H9 (cell line): ENCODE measurements around the gene ALG9. TPM values are rescaled to one million over a fixed set of nuclear protein-coding genes. Genes with fewer than 3 reads are reported as not detected.

Experiments used
- DNase-seq: peaks from one replicate; pipeline ENCODE4 v3.0.0-alpha.2; 2017
- H2AFZ ChIP-seq: one replicate; pipeline ENCODE4 v1.6.1; 2013; ENCODE audit warnings: mild to moderate bottlenecking, low read length, control low read depth, moderate library complexity
- H2AK5ac ChIP-seq: 2 replicates; pipeline ENCODE4 v1.6.1; 2013; ENCODE audit warnings: low read length, control low read depth, mixed read lengths; ENCODE audit not compliant: insufficient read length
- H2BK120ac ChIP-seq: one replicate; pipeline ENCODE4 v1.6.1; 2013; ENCODE audit warnings: low read depth, mild to moderate bottlenecking, low read length, control low read depth, inconsistent platforms; ENCODE audit not compliant: poor library complexity, severe bottlenecking
- H2BK12ac ChIP-seq: 2 replicates; pipeline ENCODE4 v1.6.1; 2013; ENCODE audit warnings: low read length, control low read depth, mixed read lengths, low read depth; ENCODE audit not compliant: insufficient read length
- H2BK15ac ChIP-seq: 2 replicates; pipeline ENCODE4 v1.6.1; 2013; ENCODE audit warnings: low read depth, low read length, control low read depth
- H2BK20ac ChIP-seq: one replicate; pipeline ENCODE4 v1.6.1; 2013; ENCODE audit warnings: low read depth, mild to moderate bottlenecking, low read length, control low read depth, inconsistent platforms; ENCODE audit not compliant: poor library complexity, severe bottlenecking
- H2BK5ac ChIP-seq: 2 replicates; pipeline ENCODE4 v1.6.1; 2013; ENCODE audit warnings: low read length, control low read depth, mixed read lengths; ENCODE audit not compliant: insufficient read length
- H3K14ac ChIP-seq: 2 replicates; pipeline ENCODE4 v1.6.1; 2013; ENCODE audit warnings: low read length, control low read depth; ENCODE audit not compliant: insufficient read depth
- H3K18ac ChIP-seq: 2 replicates; pipeline ENCODE4 v1.6.1; 2013; ENCODE audit warnings: low read depth, mild to moderate bottlenecking, mixed read lengths, low read length, control low read depth; ENCODE audit not compliant: insufficient read length
- H3K23ac ChIP-seq: 2 replicates; pipeline ENCODE4 v1.6.1; 2013; ENCODE audit warnings: low read length, control low read depth, mixed read lengths, low read depth; ENCODE audit not compliant: insufficient read length
- H3K23me2 ChIP-seq: 2 replicates; pipeline ENCODE4 v1.6.1; 2013; ENCODE audit warnings: low read depth, mild to moderate bottlenecking, mixed read lengths, low read length, control low read depth; ENCODE audit not compliant: insufficient read length, poor library complexity, severe bottlenecking
- H3K27ac ChIP-seq: 2 replicates; pipeline ENCODE4 v1.5.1; 2013; ENCODE audit warnings: low read length, control low read depth, mixed read lengths, low read depth; ENCODE audit not compliant: insufficient read length
- H3K27me3 ChIP-seq: 2 replicates; pipeline ENCODE4 v1.6.1; 2013; ENCODE audit warnings: low read length, control low read depth, inconsistent platforms; ENCODE audit not compliant: insufficient read depth
- H3K4ac ChIP-seq: 2 replicates; pipeline ENCODE4 v1.6.1; 2013; ENCODE audit warnings: low read depth, mild to moderate bottlenecking, control low read depth, inconsistent platforms, low read length, moderate library complexity
- H3K4me1 ChIP-seq: 2 replicates; pipeline ENCODE4 v1.6.1; 2013; ENCODE audit warnings: low read length, control low read depth, inconsistent platforms; ENCODE audit not compliant: insufficient read depth
- H3K4me2 ChIP-seq: 2 replicates; pipeline ENCODE4 v1.6.1; 2013; ENCODE audit warnings: low read length, control low read depth, mixed read lengths; ENCODE audit not compliant: insufficient read length, insufficient read depth
- H3K56ac ChIP-seq: 2 replicates; pipeline ENCODE4 v1.6.1; 2013; ENCODE audit warnings: low read depth, mild to moderate bottlenecking, mixed read lengths, low read length, control low read depth; ENCODE audit not compliant: insufficient read length
- H3K79me1 ChIP-seq: 2 replicates; pipeline ENCODE4 v1.6.1; 2013; ENCODE audit warnings: low read depth, mild to moderate bottlenecking, moderate library complexity, low read length, control low read depth, inconsistent platforms; ENCODE audit not compliant: insufficient read depth, poor library complexity, severe bottlenecking
- H3K79me2 ChIP-seq: 2 replicates; pipeline ENCODE4 v1.6.1; 2013; ENCODE audit warnings: low read length, control low read depth, inconsistent platforms; ENCODE audit not compliant: insufficient read depth
- H3K9ac ChIP-seq: 2 replicates; pipeline ENCODE4 v1.6.1; 2013; ENCODE audit warnings: low read length, control low read depth, mixed read lengths; ENCODE audit not compliant: insufficient read length; ENCODE audit errors: extremely low read depth
- H3K9me3 ChIP-seq: one replicate; pipeline ENCODE4 v1.6.1; 2013; ENCODE audit warnings: low read depth, low read length, inconsistent platforms; ENCODE audit not compliant: control insufficient read depth
- H3T11ph ChIP-seq: one replicate; pipeline ENCODE4 v1.6.1; 2013; ENCODE audit warnings: mild to moderate bottlenecking, low read length, control low read depth, inconsistent platforms
- H4K20me1 ChIP-seq: one replicate; pipeline ENCODE4 v1.6.1; 2013; ENCODE audit not compliant: control insufficient read depth, insufficient read length, insufficient read depth
- H4K5ac ChIP-seq: 2 replicates; pipeline ENCODE4 v1.6.1; 2013; ENCODE audit warnings: low read depth, mild to moderate bottlenecking, mixed read lengths, low read length, control low read depth; ENCODE audit not compliant: insufficient read length
- H4K8ac ChIP-seq: replicated peaks from 2 replicates; pipeline ENCODE4 v1.6.1; 2013; ENCODE audit warnings: low read length, control low read depth, mixed read lengths, low read depth; ENCODE audit not compliant: insufficient read length
- H4K91ac ChIP-seq: 2 replicates; pipeline ENCODE4 v1.6.1; 2013; ENCODE audit warnings: low read depth, mild to moderate bottlenecking, moderate library complexity, mixed read lengths, low read length, control low read depth; ENCODE audit not compliant: insufficient read length
- H3K27ac Mint-ChIP-seq, 3 experiments: 2 replicates in 2 of 3; 3 replicates in 1 of 3; pipeline ENCODE4 v1.8.0; 2020 to 2021; ENCODE audit warnings: mixed read lengths in 3 of 3, mild to moderate bottlenecking in 1 of 3, moderate library complexity in 1 of 3
- H3K27me3 Mint-ChIP-seq: 2 replicates; pipeline ENCODE4 v1.8.0; 2021; ENCODE audit warnings: low read depth, mild to moderate bottlenecking, moderate library complexity, mixed read lengths
- H3K36me3 Mint-ChIP-seq, 3 experiments: 2 replicates in 2 of 3; 3 replicates in 1 of 3; pipeline ENCODE4 v1.8.0; 2020 to 2021; ENCODE audit warnings: low read depth in 3 of 3, mixed read lengths in 3 of 3; ENCODE audit not compliant: insufficient read depth in 1 of 3
- H3K4me1 Mint-ChIP-seq, 2 experiments: 2 replicates each; pipeline ENCODE4 v1.8.0; 2020; ENCODE audit warnings: mixed read lengths in 2 of 2
- H3K4me3 Mint-ChIP-seq, 2 experiments: 2 replicates in 1 of 2; 3 replicates in 1 of 2; pipeline ENCODE4 v1.8.0; 2020 to 2021; ENCODE audit warnings: mild to moderate bottlenecking in 2 of 2, mixed read lengths in 2 of 2, moderate library complexity in 1 of 2
- H3K9me3 Mint-ChIP-seq, 2 experiments: 2 replicates in 1 of 2; 3 replicates in 1 of 2; pipeline ENCODE4 v1.8.0; 2020; ENCODE audit warnings: mild to moderate bottlenecking in 2 of 2, mixed read lengths in 2 of 2, moderate library complexity in 1 of 2
- CTCF ChIP-seq: fragments of 200-600 bp; sonication (generic); conservative IDR thresholded peaks from 3 replicates; pipeline ENCODE4 v1.8.0; 2021; ENCODE audit warnings: antibody characterized with exemption, mild to moderate bottlenecking
- WGBS: extraction: QIAGEN DNeasy Blood & Tissue Kit; methylation state at CpG from one replicate; pipeline ENCODE4 v1.1.7; 2013; ENCODE audit warnings: missing lambda C conversion rate, low lambda C conversion rate, mixed read lengths; ENCODE audit not compliant: insufficient read length; ENCODE audit errors: extremely low coverage; 5-methylcytosine and 5-hydroxymethylcytosine counted together
- total RNA-seq: library from RNA; stranded (reverse); gene quantifications from 2 replicates; pipeline ENCODE4 v1.2.1, GENCODE V29; 2021

Gene ALG9
- total RNA-seq, 1 experiment from 2014 or later: 26.0 TPM

DNA sequence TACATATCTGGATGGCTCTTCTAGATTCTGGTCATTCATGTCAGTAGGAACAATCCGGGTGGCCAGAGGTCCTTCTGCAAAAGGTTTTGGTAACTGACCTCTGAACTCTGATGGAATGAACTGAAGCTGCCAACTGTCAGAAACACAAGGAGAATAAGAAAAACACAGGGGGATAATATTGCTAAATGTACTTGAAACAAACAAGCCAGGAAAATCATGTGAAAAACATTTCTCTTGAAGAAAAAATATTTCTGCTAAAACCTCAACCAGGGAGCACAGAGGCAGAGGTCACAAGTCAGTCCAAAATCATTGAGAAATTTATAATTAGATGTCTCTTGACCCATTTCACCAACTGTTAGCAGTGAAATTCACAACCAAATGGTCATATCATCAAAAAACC lies 35.2 kb downstream of the ALG9 start:
- Mint-ChIP-seq H3K4me1 (peaks cover 15 to 16% of the 10 kb centered on the region in 2 experiments), H3K36me3 (peaks cover 0 to 15% (median 4%) of the 10 kb centered on the region in 3 experiments; a peak in 3 of 7 replicates), H3K27ac (no peak overlapping the region; a peak in 1 of 7 replicates), H3K27me3 (no peaks in the 10 kb centered on the region), H3K9me3 (no peaks in the 10 kb centered on the region), H3K4me3 (no peak overlapping the region)
- Histone ChIP-seq H3K18ac (no peak overlapping the region), H3K14ac (no peak overlapping the region), H2AK5ac (no peak overlapping the region), H3K9ac (no peak overlapping the region), H2AFZ (no peak overlapping the region), H4K5ac (no peak overlapping the region), H3K4me1 (no peaks in the 10 kb centered on the region; the same call in 1 of the 2 replicates), H3K79me2 (no peaks in the 10 kb centered on the region), H3K56ac (no peak overlapping the region), H3K23ac (no peak overlapping the region), H2BK20ac (no peak overlapping the region), H3T11ph (no peak overlapping the region), H3K79me1 (no peaks in the 10 kb centered on the region), H2BK12ac (no peak overlapping the region), H3K27ac (no peak overlapping the region), H4K8ac (no peak overlapping the region), H3K9me3 (no peaks in the 10 kb centered on the region), H4K91ac (no peak overlapping the region), H3K23me2 (no peaks in the 10 kb centered on the region), H4K20me1 (no peaks in the 10 kb centered on the region), H2BK5ac (no peak overlapping the region), H3K27me3 (no peaks in the 10 kb centered on the region), H3K4me2 (no peak overlapping the region), H2BK120ac (no peak overlapping the region), H2BK15ac (no peak overlapping the region), H3K4ac (no peak overlapping the region)
- no peak for TF ChIP-seq CTCF
- WGBS: no CpG with 5 or more reads among the region's 1 CpG
- DNase-seq: no peak
